Measurements from ENCODE around the gene ASCL1. TPM values are rescaled to one million over a fixed set of nuclear protein-coding genes. Genes with fewer than 3 reads are reported as not detected.

ASCL1 gene
- polyA plus RNA-seq (2011; rRNA removed) = 0.05 TPM in 1 of 2 replicates, not detected in the other
- polyA plus RNA-seq (2012; cell fraction: cytosol; rRNA removed) = 0.09 and 0.13 TPM in 2 replicates
- 0.17 and 0.18 TPM in 2 replicates for polyA plus RNA-seq (2012; cell fraction: nucleus; rRNA removed)
- polyA plus RNA-seq (2017; fragmentation: RNase III; extraction: RNeasy Plus Mini Kit Qiagen cat#74134 plus additional on column Dnase treatment) = not detected in 3 replicates
- polyA minus RNA-seq (2011; rRNA and poly(A)+ RNA removed) = not detected in 2 replicates

DNA sequence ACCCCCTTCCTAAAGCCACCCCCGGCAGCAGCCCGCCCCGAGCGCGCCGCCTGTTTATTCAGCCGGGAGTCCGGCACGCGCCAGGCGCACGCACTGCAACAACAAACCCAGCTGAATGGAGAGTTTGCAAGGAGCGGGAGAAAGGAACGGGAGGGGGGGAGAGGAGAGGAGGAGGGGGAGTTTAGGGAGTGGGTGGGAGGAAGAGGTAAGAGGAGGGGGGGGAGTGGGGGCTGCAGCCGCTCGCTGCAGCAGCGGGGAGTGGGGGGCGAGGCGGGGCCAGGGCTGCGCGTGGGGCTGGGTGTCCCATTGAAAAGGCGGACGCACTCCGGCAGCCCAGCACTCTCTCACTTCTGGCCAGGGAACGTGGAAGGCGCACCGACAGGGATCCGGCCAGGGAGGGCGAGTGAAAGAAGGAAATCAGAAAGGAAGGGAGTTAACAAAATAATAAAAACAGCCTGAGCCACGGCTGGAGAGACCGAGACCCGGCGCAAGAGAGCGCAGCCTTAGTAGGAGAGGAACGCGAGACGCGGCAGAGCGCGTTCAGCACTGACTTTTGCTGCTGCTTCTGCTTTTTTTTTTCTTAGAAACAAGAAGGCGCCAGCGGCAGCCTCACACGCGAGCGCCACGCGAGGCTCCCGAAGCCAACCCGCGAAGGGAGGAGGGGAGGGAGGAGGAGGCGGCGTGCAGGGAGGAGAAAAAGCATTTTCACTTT, at the start of gene ASCL1:
ASCL1 (plus strand) TSS at position 336 of the 712 bp plus-strand sequence. CDS start 571 bp downstream, outside the sequence.
- H3K4me2 ChIP-seq = peak within 1 kb of the TSS; percentile 100
- POLR2A ChIA-PET = no interaction called here
- DNase-seq (ENCODE audit: low read depth in 1 of 2, low spot score in 1 of 2) = peak in 1 of 2 experiments; percentile 48

DNA sequence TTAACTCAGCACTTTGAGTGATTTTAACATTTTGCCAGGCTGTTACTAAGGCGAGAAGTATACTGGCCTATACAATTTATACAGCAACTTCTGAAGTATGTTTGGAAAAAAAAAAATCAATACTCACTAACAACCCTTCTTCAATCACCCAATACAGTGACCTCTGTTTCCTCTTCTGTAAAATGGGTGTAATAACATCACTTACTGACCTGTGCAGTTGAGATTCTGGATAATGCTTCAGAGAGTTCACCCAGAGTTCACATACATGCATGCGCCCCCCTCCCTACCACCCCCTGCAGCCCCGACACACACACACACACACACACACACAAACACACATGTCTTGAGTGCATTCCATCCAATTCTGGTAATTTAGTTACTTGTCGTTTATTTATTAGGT, 49.6 kb upstream of the ASCL1 start:
- TF ChIP-seq JUNB (IDR thresholded peaks at IDR 0.05) = no peak
- TF ChIP-seq NPAS2 (CRISPR knock-in tag; IDR thresholded peaks at IDR 0.05; ENCODE audit: borderline replicate concordance) = no peak
- no peak for TF ChIP-seq TP53 (CRISPR knock-in tag; IDR thresholded peaks at IDR 0.05)
- no peak for TF ChIP-seq FOXS1 (CRISPR knock-in tag; IDR thresholded peaks at IDR 0.05)
- no peak for TF ChIP-seq CBX2 (IDR thresholded peaks at IDR 0.05; ENCODE audit: borderline replicate concordance, low read depth)
- no peak for TF ChIP-seq RFX5 (IDR thresholded peaks at IDR 0.05)
- TF ChIP-seq FOSB (CRISPR knock-in tag; IDR thresholded peaks at IDR 0.05) = no peak
- TF ChIP-seq, protein P1, sequence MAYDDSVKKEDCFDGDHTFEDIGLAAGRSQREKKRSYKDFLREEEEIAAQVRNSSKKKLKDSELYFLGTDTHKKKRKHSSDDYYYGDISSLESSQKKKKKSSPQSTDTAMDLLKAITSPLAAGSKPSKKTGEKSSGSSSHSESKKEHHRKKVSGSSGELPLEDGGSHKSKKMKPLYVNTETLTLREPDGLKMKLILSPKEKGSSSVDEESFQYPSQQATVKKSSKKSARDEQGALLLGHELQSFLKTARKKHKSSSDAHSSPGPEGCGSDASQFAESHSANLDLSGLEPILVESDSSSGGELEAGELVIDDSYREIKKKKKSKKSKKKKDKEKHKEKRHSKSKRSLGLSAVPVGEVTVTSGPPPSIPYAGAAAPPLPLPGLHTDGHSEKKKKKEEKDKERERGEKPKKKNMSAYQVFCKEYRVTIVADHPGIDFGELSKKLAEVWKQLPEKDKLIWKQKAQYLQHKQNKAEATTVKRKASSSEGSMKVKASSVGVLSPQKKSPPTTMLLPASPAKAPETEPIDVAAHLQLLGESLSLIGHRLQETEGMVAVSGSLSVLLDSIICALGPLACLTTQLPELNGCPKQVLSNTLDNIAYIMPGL (CRISPR knock-in tag; IDR thresholded peaks at IDR 0.05; ENCODE audit: borderline replicate concordance) = no peak
- TF ChIP-seq ZC3H11A (IDR thresholded peaks at IDR 0.05) = no peak
- TF ChIP-seq MAZ (IDR thresholded peaks at IDR 0.05; ENCODE audit: borderline replicate concordance, low read depth, low read length) = no peak
- TF ChIP-seq, protein P2, sequence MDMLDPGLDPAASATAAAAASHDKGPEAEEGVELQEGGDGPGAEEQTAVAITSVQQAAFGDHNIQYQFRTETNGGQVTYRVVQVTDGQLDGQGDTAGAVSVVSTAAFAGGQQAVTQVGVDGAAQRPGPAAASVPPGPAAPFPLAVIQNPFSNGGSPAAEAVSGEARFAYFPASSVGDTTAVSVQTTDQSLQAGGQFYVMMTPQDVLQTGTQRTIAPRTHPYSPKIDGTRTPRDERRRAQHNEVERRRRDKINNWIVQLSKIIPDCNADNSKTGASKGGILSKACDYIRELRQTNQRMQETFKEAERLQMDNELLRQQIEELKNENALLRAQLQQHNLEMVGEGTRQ (IDR thresholded peaks at IDR 0.05) = no peak
- TF ChIP-seq HDAC2 (IDR thresholded peaks at IDR 0.05) = no peak
- TF ChIP-seq MAFK (IDR thresholded peaks at IDR 0.05; ENCODE audit: partially characterized antibody) = no peak
- no peak for TF ChIP-seq TFCP2L1 (CRISPR knock-in tag; IDR thresholded peaks at IDR 0.05)
- TF ChIP-seq HOXB5 (CRISPR knock-in tag; IDR thresholded peaks at IDR 0.05) = no peak
- TF ChIP-seq, protein P3, sequence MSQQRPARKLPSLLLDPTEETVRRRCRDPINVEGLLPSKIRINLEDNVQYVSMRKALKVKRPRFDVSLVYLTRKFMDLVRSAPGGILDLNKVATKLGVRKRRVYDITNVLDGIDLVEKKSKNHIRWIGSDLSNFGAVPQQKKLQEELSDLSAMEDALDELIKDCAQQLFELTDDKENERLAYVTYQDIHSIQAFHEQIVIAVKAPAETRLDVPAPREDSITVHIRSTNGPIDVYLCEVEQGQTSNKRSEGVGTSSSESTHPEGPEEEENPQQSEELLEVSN (IDR thresholded peaks at IDR 0.05; ENCODE audit: borderline replicate concordance, low read depth) = no peak
- TF ChIP-seq POLR2AphosphoS2 (conservative IDR thresholded peaks at IDR 0.05; ENCODE audit: low read length) = no peak
- TF ChIP-seq BHLHE40 (IDR thresholded peaks at IDR 0.05; ENCODE audit: low read depth, low read length) = no peak
- no peak overlapping the region for H3K4me2 ChIP-seq
- H3K4me1 ChIP-seq = no peaks in the 10 kb centered on the region
- no peaks in the 10 kb centered on the region for H3K9me3 ChIP-seq
- no peak for ATAC-seq
- WGBS (ENCODE audit: missing lambda C conversion rate) = 56% methylated on average over 4 of the region's 4 CpGs
- no peak for DNase-seq (ENCODE audit: low read depth in 1 of 2, low spot score in 1 of 2)
- ChIA-PET CTCF (interaction anchor here (0.7 kb wide), 1 partner anchor 24 kb away, joined by 4 read pairs; no protein-coding TSS in a partner anchor), POLR2A (no interaction called here)
- no peak overlapping the region for H3K4me3 ChIP-seq
- H3K27ac ChIP-seq = no peak overlapping the region
- no peak for FAIRE-seq

More for the DNA sequence above, at the start of gene ASCL1:
- TF ChIP-seq, protein P4, sequence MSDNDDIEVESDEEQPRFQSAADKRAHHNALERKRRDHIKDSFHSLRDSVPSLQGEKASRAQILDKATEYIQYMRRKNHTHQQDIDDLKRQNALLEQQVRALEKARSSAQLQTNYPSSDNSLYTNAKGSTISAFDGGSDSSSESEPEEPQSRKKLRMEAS (IDR thresholded peaks at IDR 0.05) = peak; percentile 50
- TF ChIP-seq HDAC2 (IDR thresholded peaks at IDR 0.05) (peak; percentile 74; the same call in 1 of the 2 replicates), BHLHE40 (IDR thresholded peaks at IDR 0.05; ENCODE audit: low read depth, low read length) (no peak)
- TF ChIP-seq, protein P5, sequence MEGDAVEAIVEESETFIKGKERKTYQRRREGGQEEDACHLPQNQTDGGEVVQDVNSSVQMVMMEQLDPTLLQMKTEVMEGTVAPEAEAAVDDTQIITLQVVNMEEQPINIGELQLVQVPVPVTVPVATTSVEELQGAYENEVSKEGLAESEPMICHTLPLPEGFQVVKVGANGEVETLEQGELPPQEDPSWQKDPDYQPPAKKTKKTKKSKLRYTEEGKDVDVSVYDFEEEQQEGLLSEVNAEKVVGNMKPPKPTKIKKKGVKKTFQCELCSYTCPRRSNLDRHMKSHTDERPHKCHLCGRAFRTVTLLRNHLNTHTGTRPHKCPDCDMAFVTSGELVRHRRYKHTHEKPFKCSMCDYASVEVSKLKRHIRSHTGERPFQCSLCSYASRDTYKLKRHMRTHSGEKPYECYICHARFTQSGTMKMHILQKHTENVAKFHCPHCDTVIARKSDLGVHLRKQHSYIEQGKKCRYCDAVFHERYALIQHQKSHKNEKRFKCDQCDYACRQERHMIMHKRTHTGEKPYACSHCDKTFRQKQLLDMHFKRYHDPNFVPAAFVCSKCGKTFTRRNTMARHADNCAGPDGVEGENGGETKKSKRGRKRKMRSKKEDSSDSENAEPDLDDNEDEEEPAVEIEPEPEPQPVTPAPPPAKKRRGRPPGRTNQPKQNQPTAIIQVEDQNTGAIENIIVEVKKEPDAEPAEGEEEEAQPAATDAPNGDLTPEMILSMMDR (IDR thresholded peaks at IDR 0.05) = no peak
- TF ChIP-seq, protein P3 (IDR thresholded peaks at IDR 0.05; ENCODE audit: borderline replicate concordance, low read depth) = peak; percentile 54; the same call in 1 of the 2 replicates
- peak; percentile 25 to 66; a peak in 3 of 6 replicates for ATAC-seq
- Histone ChIP-seq H3K27ac (no peak within 1 kb of the TSS), H3K4me3 (peak within 1 kb of the TSS; percentile 53), H3K9me3 (no peaks in the 10 kb centered on the region), H3K4me1 (no peaks in the 10 kb centered on the region)
- 1% methylated on average over 33 of the region's 52 CpGs for WGBS (ENCODE audit: missing lambda C conversion rate)
- CTCF ChIA-PET = interaction anchor here (1.4 to 3.8 kb wide), 2 partner anchors 591 kb away, joined by 5 to 11 read pairs; no protein-coding TSS in a partner anchor
- no peak for FAIRE-seq
